DMS 273 treated with DMSO at 0.1 percent for 48 hours (cell line): ENCODE results near the gene STX8.
A peak's percentile ranks its signal among the peaks of the same experiment; 100 is the strongest.

Source experiments
- DNase-seq: peaks from one replicate; lab custom pipeline; 2025; lab: John Stamatoyannopoulos, UW

Gene STX8

DNA sequence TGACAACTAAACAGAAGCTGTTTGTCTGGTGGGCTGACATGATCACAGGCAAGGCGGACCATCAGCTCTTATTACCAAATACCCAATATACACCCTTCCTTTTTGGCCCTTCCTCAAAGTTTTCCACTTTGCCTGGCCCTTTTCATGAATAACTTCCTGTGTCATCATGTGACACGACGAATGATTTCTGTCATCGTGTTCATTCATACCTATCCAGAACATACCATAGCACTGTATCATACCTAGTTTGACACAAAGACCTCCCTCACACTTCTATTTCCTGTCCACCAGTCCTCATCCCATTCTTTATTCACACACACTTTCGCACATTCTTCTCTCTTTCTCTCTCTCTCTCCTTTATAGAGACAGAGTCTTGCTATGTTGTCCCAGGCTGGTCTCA, 131.8 kb downstream of the STX8 start:
- no peak for DNase-seq

DNA sequence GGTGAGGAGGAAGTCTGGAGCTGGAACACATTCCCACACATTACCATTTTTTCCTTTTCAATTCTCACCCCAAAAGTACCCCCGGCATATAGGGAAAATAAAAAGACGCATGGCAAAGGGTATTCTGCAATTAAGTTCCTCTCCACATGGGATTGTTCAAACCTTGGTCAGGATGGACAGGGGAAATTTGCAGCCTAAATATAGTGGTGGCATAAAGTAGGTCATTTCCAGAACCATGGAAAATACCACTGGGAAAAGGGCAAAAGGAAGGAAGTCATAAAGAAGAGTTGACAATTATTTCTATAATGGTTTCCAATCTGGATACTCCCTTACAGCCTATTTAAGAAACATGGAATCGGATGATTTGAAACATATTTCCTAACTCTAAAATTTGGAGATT, 135.8 kb downstream of the STX8 start:
- no peak for DNase-seq

GRCh38 chr17:9436630-9437029, 139.0 kb downstream of the STX8 start:
- DNase-seq = no peak

DNA sequence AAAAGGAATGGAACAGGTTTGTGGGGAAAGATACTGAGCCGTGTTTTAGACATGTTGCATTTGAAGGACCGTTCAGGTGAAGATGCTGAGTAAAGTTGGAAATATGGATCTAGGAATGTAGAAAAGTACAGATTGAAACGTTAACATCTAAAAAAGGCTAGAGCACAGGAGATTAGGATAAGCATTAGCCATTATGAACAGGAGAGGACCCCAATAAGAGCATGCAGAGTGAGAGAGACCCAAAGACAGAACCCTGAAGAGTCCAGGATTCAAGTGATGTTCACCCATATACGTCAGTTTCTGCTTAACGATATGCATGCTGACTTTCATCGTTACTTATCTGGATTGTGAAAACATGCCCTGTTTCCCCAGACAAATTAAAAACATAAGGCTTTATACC, 140.5 kb downstream of the STX8 start:
- DNase-seq = no peak

DNA sequence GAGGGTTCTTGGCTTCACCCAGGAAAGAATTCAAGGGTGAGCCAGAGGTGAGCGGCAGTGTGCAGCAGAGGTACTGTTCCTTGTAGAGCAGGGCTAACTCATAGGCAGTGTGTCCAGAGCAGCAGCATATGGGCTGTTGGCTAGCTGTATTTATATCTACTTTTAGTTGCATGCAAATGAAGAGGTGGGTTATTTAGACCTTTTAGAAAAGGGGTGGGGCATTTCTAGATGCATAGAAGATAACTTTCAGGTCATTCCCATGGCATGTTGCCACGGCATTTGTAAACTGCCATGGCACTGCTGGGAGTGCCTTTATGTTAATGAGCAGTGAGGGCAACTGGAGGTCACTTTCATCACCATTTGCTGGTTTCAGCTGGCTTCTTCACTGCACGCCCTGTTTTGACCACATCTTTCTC, 141.0 kb downstream of the STX8 start:
- DNase-seq = no peak

DNA sequence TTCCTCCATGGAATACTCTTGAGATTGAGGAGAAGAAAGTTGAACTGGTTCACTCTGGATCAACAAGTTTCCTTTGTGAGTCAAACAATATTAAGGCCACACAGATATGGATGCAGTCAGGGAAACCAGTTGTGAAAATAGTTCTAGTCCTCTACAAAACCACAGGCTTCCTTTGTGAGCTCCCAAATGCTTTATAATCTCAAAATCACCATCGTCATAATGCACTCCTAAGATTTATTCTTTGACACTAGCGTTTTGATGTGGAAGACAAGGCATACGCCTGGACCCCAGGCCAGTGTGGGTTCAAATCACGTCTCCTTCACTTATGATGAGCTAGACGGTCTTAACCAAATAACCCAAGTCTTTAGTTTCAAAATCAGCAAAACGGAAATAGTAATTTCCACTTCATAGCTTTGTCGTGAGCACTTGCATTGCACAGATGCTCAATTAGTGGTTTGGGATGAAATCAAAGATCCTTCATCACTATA, 142.6 kb downstream of the STX8 start:
- no peak for DNase-seq

- peak; percentile 27 for DNase-seq
Observed at GRCh38 chr17:9432134-9432885, 143.3 kb downstream of the STX8 start.

- no peak for DNase-seq
Observed at GRCh38 chr17:9431620-9432019, 144.0 kb downstream of the STX8 start.

- peak; percentile 4 for DNase-seq
Observed at GRCh38 chr17:9427465-9428315, 147.9 kb downstream of the STX8 start.

- DNase-seq = no peak
Observed at GRCh38 chr17:9424071-9424640, 151.5 kb downstream of the STX8 start.

- no peak for DNase-seq
Observed at GRCh38 chr17:9421525-9421924, 154.1 kb downstream of the STX8 start.

DNA sequence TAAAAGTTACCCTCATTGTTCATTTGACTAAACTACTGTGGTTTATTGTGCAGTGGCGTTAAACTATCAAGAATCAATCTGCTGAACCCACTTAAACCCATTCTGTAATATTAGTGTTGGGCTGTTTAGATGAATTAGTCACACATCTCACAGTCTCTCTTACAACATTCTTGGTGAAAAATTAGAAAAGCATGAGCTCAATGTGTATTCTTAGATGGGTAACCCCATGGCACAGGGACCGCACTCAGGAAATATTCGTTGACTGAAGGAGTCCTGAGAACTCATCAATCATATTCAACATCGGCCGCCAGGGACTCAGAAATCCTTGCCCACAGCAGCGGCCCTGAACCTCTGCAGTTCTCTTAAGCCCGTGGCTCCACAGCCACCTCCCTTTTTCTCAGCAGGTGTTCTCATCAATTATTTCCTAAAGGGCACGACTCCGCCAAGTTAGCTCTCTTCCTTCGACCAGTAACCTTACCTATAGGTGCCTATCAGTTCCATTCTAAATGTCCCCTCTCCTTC, 155.6 kb downstream of the STX8 start:
- DNase-seq = no peak

DNA sequence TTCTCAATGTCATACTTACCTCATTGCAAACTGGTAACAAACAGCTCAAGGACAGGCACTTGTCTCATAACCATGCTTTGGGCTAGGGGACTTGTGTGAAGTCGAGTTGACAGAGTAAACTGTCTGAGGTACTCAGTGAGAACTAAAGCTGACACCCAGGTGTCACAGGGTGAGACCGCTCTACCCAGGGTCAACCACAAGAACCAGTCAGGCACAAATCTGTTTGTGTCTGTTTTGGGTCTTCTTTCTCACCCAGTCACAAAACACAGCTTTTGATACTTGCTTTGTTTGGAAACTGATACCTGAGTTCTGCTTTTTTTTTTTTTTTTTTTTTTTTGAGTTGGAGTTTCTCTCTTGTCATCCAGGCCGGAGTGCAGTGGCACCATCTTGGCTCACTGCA, 161.1 kb downstream of the STX8 start:
- no peak for DNase-seq

GRCh38 chr17:9410737-9411136, 164.9 kb downstream of the STX8 start:
- no peak for DNase-seq

- no peak for DNase-seq
Observed at GRCh38 chr17:9410301-9410700, 165.3 kb downstream of the STX8 start.

DNA sequence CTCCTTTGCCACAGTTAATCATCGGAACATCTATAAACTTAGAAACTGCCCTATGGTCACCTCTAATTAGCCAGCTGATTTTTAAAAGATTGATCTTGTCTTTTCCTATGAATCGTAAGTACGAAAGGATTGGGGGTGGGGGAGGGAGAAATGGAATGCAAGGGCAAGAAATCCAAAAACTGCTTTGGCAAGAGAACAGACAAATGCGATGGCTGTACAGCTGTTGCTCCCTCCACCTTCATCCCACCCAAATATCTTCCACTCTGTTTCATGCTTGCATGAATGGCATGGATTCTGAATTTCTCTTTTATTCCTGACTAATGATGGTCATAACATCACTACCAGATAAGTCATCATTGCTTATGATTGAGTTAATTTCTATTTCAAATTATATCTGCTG, 165.7 kb downstream of the STX8 start:
- no peak for DNase-seq

DNA sequence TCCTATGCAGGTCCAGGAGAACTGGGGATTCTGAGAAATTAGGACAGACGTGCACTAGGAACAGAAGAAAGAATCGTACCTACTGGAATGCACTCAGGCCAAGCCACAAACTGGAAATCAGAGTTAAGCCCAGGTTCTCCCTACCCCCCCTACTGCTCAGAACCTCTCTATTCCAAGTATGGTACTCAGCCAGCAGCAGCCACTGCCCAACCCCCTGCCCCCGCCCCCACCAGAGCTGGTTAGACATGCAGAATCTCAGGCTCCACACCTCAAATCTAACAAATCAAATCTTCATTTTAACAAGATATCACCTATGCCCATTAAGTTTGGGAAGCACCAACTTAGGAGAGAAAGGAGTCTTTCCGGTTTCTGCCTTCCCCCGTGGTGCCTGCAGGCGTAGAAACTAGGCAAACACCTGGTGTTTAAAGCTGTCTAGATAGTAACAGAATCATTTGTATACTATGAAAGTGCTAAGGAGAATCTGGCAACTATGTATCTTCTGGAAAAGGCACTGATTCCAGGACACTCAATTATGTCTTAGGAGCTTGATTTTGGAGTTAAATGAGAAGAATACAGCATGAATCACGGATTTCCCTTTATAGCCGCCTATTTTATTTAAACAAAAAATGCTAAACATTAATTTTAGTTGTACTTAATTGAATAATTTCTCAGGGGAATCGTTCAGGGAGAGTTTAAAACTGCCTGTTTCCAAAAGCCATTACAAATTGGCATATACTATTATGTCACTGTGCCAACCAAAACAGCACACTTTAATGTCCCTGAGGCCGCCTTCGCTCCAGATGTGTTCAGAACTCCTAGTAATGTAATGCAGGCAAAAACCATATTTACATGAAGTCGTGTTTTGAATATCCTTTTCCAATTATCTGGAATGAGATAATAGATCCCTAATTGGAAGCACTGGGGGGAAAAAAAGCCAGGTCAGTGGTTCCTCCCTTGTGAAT, 166.5 kb downstream of the STX8 start:
- no peak for DNase-seq

DNA sequence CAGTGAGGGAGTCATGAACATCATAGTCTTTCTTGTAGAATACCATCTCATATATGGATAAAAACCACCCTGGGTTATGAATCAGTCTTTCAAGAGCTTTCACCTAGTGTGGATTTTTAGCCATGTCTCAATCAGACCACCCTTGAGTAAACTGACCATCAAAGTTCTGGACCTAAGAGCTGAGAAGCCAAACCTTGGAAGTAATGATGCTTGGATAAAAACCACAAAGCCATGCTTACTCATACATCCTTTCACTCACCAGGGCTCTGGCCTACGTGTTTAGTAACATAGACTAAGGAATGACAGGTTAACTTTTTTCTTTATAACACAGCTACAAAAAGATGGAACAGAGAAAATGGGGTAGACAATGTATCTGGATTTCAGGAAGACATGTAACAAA, 167.2 kb downstream of the STX8 start:
- DNase-seq = no peak

DNA sequence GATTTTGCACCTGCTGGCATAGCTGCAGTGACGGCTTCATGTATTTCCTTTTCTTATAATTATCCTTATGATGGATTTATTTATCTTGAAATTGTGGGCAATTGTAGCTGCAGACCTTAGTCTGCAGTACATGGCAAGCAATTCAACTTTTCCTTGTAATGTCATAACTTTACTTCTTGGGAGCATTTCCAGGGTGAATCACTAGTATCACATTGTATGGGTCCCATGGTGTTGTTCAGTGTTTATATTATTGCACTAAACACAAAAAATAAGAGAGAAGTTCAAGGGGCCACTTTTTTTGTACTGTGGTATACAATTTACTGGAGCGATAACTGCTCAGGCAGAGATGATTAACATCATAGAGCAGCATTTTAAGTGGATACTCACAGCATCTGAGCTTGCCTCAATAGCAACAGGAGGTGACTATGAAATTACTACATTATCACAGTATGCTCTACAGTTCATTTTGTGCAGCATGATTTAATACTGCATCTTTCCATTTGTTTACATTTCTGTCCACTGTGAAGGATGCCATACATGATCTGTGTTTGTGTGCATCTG, 169.5 kb downstream of the STX8 start:
- no peak for DNase-seq

- DNase-seq = no peak
Observed at GRCh38 chr17:9403257-9403656, 172.4 kb downstream of the STX8 start.

GRCh38 chr17:9402590-9403199, 172.9 kb downstream of the STX8 start:
- no peak for DNase-seq
